ENCODE results near the gene MYO1E.

Gene MYO1E

GRCh38 chr15:59200560-59200959 is 172.1 kb downstream of the MYO1E start:
- no peak for DNase-seq

DNA sequence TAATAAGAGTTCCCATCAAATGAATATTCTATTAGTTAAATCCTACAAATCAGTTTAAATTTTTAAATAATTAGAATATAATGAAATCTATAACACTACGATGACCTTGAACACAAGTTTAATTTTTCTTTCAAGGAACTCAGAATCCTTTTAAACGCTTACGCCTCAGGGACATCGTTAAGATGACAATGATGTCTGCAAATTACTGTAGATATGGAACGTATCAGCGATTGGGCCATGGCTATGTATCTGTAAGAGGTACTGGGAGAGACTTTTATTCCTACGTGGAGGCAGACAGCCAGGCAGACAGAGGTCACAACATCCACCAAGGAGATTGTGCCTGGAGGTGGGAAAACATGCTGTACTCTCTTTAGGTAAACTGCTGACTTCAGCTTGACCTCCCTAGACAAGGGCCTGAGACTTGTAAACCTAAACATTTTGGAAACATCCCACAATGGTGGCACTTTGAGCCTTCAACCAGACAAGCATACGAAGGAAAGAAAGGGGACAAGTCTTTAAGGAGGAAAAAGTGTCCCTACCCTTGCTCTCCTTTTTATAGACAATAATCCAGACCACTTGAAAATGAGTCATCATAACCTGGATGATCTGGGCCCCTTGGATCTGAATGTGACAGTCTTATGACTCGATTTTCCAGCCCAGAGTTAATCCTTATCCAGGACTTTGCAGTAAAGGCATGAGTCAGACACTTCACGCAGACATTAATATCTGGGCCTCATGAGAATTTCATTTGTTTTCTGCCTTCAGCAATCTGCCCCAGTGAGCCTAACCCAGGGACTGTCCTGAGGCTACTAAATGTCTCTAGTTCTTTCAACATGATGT is 172.8 kb downstream of the MYO1E start:
- no peak for DNase-seq

DNA sequence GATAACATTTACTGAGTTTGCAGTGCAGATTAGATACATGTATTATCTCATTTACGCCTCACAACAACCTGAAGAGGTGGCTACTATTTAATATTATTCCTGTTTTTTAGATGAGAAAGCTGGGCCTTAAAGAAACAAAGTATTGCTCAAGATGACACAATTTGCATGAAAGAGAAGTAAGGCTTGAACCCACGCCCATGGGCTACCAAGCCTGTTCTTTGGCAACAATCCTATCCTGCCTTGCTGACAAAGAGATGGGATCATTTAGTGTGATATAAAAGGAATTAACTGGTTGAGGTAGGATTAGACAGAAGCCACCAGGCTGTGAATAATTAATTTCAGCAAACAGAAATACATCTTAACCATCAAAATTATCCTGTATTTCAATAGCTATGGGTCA is 175.2 kb downstream of the MYO1E start:
- no peak for DNase-seq

DNA sequence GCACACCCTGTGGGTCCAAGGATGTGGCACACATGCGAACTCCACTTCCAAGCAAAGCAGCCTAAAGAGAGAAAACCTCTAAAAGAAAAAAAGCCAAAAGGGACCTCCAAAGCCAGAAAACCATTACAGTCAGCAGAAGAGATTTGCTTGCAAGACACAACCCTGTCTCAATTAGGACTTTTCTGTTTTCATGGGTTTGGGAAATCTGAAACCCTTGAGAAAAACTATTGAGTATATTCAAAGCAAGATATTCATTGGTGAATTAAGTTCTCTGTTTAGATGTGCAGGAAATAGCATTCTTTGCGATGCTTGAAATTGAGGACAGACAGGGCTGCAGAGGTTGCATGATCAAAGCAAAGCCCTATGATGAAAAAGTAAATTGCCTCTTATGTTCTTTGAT is 176.3 kb downstream of the MYO1E start:
- no peak for DNase-seq

DNA sequence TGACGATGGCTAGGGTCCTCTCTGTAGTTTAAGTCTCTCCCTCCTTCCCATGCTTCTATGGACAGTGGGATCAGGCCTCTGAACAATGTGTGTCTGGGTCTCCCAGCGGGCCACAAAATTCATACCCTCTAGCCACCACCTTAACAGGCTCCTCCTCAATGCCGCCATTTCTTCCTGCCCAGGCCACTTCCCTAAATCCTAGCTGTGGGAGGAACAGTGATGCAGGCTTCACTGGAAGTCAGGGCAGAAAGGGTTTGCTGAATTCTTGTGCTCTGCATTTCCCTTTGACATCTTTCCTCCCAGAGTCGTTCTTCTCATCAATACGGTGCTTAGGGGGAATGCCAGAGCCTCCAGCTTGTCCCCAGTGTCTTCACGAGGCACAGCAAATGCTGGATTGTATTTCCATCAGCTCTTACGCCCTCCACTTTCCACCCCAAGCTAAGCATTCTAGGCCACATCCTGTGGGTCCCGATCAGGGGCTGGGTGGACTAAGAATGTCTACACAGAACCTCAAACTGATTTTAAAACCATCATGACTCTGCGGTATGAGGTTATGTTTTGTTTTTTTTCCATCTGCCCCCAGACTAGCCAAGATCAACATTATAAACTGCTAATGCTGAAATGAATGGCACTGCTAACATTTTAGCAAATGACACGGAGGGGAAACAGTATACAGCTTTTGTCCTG is 177.9 kb downstream of the MYO1E start:
- no peak for DNase-seq

- DNase-seq: no peak
Observed at GRCh38 chr15:59191855-59192237, 180.8 kb downstream of the MYO1E start.

DNA sequence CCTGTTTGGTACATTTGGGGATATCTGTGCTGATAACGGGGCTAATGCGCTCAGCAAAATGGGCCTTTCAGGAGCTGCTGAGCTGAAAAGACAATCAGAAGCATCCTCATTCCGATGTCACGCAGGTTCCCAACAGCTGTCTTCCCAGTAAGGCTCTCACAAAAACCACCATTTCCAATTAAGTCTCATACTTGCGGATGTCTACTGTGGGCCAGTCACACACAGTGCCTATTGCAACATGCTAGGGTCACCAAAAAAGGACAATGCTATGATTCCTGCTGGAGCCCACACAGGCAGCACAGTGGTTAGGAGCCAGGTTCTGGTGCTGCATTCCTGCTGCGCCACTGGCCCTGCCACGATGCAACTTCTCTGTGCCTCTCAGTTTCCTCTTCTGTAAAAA is 182.4 kb downstream of the MYO1E start:
- DNase-seq: no peak

GRCh38 chr15:59189241-59189640 is 183.4 kb downstream of the MYO1E start:
- no peak for DNase-seq

GRCh38 chr15:59186501-59186900 is 186.2 kb downstream of the MYO1E start:
- no peak for DNase-seq

GRCh38 chr15:59185725-59186124 is 186.9 kb downstream of the MYO1E start:
- no peak for DNase-seq

DNA sequence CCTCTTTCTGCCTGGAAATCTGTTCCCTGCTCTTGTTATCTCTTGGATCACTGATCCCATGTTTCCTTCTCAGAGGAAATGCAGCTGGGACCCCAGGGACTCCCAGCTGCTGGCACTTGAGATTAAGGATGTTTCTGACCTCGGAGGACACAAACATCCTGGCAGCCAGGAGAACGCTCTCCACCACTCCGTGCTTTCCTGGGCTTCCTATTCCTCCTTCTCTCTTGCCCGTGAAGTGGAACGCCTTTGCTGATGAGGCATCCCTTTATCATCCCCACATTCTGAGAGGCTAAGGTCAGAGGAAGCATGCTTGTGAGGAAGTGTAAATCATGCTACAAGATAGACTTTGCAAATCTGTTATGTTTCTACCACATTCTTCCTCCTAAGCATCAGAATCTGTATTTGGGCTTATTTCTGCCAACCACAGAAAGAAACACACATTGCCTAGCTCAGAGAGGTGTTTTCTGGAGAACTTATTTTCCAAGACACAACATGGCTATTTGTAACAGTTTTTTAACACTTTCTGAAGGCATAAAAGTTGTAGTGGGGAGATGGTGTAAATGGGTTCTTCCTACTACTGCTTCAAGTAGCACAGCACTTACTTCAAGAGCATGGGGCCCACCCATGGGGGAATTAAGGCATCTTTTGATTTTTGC is 191.6 kb downstream of the MYO1E start:
- no peak for DNase-seq

- DNase-seq: no peak
Observed at GRCh38 chr15:59179717-59180116, 193.0 kb downstream of the MYO1E start.

GRCh38 chr15:59178151-59178695 is 194.4 kb downstream of the MYO1E start:
- DNase-seq: no peak

DNA sequence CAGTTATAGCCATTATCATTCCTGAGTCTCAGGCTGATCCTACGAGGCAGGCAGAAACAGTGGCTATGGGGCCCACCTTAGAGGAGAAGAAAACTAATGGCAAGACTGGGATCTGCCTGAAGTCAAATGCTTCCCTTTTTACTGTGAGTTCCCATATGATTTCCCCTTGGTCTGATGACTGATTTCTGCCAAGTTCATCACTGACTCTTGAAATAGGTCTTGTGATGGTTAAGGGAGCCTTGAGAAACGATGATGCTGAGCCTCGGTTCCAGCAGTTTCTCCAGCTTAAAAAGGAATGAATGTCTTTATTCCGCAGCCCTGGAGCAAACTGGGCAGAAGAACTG is 195.4 kb downstream of the MYO1E start:
- DNase-seq: peak in 4 of 56 donors; percentile 6 to 15 (median 8)

DNA sequence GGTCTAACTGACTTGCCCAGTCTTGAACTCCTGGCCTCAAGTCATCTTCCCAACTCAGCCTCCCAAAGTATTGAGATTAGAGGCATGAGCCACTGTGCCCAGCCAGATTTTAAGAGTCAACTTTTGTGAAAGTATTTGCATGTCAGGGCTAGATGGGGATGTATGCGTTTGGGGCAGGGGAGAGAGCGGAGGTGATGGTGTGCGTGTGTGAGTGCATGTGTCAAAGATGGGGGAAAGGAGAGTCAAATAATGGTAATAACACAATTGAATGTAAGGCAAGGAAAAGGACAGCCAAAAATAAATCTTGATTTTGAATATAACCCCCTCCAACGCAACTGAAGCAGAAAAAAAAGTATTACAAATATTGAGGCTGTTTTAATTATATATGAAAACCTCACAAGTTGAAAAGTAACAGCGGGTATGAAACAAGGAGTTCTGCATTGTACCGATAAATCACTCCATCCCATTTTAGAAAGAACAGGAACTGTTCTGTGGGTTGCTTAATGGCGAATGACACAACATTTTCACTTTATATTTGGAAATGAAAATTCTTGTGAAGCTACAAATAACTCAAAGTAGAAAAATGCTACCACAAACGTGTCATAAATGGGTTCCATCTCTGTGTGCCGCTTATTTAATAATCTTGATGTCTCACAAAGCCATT is 195.9 kb downstream of the MYO1E start:
- no peak for DNase-seq

DNA sequence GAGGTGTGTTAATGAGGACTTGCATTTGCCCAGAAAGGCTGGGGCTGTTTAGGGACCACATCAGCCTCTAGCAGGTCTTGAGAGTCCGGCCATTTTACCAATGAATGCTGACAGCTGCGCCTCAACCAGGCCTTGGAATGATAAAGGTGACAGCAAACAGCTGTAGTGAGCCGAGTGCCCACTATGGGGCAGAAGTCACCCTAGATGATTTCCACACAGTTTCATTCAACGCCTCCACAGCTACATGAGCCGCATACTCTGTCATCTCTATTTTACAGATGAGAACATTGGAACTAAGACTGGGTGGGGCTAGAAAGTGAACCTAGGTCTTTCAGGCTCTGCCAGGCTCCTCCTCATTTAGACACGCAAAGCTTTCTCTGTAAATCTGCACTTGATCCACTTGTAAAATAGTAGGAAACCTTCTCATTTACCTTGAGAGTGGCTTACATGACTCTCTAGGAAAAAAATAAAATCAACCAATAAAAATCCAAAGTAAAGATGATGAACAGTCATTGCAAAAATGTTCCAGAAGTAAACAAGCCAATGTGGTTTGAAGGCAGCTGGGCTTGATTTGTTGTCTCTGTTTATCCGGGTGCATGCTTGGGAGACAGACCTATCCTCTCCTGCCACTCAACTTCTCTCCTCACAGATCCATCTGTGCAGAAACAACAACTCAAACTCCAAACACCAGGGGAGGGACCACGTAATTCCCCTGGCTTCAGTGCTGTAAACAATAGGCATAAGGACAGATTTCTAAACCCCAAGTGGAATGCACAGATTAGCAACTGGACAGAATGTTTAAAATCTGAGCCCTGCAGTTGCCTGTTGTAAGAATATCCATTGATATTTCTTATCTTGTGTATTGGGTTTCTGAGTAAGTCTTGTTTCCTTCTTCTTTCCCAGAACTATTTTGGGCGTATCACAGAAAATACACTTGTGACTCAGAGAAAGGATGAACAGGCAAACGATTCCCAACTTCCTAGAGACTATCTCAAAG is 197.5 kb downstream of the MYO1E start:
- DNase-seq: peak in 48 of 56 donors; percentile 5 to 78 (median 39)

DNA sequence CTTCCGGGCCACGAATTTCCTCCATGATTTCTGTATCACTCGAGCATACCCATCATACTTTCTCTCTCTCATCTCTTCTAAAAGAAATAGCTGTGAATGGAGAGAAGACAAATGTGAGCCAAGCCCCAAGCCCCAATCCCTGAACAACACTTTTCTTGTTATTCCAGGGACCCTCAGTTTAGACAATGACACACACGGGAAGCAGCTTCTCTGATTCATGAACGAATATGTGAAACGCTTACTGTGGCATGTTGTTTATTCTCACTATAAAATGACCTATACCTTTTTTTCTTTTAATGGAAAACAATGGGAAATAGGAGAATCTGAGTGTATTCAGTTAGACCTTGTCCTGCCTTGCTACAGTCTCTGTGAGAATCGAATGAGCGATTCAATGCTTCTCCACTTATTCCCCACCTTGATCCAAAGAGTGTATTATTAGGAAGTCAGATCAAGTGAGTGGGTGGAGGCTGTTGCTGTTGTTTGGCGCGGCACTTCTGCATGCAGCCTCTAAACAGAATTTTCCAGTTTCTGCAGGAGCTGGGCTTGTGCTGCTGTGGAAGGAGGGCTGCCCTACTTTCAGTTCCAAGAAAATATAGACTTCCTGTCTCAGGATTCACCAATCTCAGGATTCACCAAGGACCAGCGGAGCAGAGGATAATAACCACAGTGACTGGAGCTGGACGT is 198.4 kb downstream of the MYO1E start:
- no peak for DNase-seq

DNA sequence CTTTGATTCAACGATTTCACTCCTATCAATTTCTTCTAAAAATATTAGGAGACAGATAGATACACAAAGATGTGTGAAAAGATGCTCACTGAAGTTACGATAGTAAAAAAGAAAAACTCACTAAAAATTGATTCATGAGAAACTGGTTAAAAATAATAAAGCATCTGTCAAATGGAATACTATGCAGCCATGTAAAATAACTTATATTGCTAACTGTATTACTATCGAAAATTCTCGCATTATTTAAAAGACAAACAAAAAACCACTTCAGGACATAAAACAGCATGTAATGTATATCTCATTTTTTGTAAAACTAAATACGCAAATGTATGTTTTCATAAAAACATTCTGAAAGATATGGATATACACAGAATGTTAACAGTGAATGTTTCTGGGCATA is 199.5 kb downstream of the MYO1E start:
- no peak for DNase-seq

DNA sequence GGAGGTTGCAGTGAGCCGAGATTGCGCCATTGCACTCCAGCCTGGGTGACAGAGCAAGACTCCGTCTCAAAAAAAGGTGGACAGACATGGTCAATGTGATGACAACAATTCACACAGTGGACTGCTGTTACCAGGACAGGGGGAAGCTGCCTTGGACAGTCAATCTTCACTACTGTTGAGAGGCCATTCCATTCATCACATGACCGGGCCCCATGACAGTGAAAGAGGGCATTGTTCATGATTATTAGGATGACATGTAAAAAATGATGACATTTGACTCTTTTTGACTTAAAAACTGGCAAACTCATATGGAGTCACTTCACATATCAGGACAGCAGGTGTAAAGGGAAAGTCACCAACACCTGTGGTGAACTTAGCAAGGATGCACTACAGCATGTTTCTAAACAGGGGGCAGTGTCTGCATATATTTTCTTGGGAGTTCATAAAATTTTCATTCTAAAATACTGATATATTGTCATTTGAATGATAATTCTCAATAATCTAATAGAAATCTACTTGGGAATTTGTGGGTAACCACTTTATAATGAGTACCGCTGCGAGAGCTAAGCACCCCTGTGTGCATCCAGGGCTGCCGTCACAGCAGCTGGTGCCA is 200.3 kb downstream of the MYO1E start:
- DNase-seq: peak in 1 of 56 donors; percentile 3
